Naive thymus-derived CD8-positive, alpha-beta T cell (primary cell): ENCODE results near the gene MTFR1L. TPM values are rescaled to one million over a fixed set of nuclear protein-coding genes. Genes with fewer than 3 reads are reported as not detected.

Experiments used
- ATAC-seq, 2 donors: fragments of 150-1000 bp; cut with Tn5 transposase in 1 of 2; sonication (Bioruptor Pico), chemical (Tn5 transposase) in 1 of 2; 1 replicate in 1 of 2; 2 replicates in 1 of 2; pipeline ENCODE4 v1.10.0; 2021; ENCODE audit warnings: mild to moderate bottlenecking in 2 of 2, moderate library complexity in 2 of 2
- POLR2A ChIA-PET: fragments of 350-600 bp; sonication (Branson Sonifier 250); formaldehyde crosslinking; loops from one replicate; lab custom pipeline; 2021; ENCODE audit warnings: antibody characterized with exemption; lab: Charles Lee
- DNase-seq, 10 donors: peaks; one replicate each; pipeline versions ENCODE4 v3.0.0 to v3.0.0-alpha.2; 2020 to 2022
- H3K27ac Mint-ChIP-seq, 10 donors: one replicate each; pipeline ENCODE4 v1.8.0; 2020 to 2022; ENCODE audit warnings: mild to moderate bottlenecking in 10 of 10, mixed read lengths in 10 of 10, moderate library complexity in 4 of 10, inconsistent platforms in 1 of 10
- H3K27me3 Mint-ChIP-seq, 5 donors: one replicate each; pipeline ENCODE4 v1.8.0; 2021 to 2022; ENCODE audit warnings: mixed read lengths in 5 of 5
- H3K36me3 Mint-ChIP-seq, 3 donors: one replicate each; pipeline ENCODE4 v1.8.0; 2020 to 2022; ENCODE audit warnings: mixed read lengths in 3 of 3, mild to moderate bottlenecking in 2 of 3, inconsistent platforms in 1 of 3
- H3K4me1 Mint-ChIP-seq, 4 donors: one replicate each; pipeline ENCODE4 v1.8.0; 2021 to 2022; ENCODE audit warnings: mixed read lengths in 4 of 4
- H3K4me3 Mint-ChIP-seq, 10 donors: one replicate each; pipeline ENCODE4 v1.8.0; 2020 to 2022; ENCODE audit warnings: mild to moderate bottlenecking in 10 of 10, mixed read lengths in 10 of 10, moderate library complexity in 6 of 10, inconsistent platforms in 1 of 10
- H3K9me3 Mint-ChIP-seq, 9 donors: one replicate each; pipeline ENCODE4 v1.8.0; 2020 to 2022; ENCODE audit warnings: mixed read lengths in 9 of 9, mild to moderate bottlenecking in 3 of 9, inconsistent platforms in 1 of 9, moderate library complexity in 1 of 9
- polyA plus RNA-seq, 3 donors: library from polyadenylated mRNA; unstranded; fragments of 300-500 nt; fragmentation: Illumina TruSeq; gene quantifications; one replicate each; pipeline ENCODE4 v1.2.3, GENCODE V29; 2021
- total RNA-seq, 8 experiments: library from RNA in 2 of 8; stranded (reverse) in 2 of 8; gene quantifications; one replicate each; pipeline ENCODE4 v1.2.3 and lab custom pipeline; 2021 to 2026

MTFR1L gene
- total and polyA plus RNA-seq, 5 experiments from 2014 or later, result 34.3 to 56.4 (median 42.6) TPM

DNA sequence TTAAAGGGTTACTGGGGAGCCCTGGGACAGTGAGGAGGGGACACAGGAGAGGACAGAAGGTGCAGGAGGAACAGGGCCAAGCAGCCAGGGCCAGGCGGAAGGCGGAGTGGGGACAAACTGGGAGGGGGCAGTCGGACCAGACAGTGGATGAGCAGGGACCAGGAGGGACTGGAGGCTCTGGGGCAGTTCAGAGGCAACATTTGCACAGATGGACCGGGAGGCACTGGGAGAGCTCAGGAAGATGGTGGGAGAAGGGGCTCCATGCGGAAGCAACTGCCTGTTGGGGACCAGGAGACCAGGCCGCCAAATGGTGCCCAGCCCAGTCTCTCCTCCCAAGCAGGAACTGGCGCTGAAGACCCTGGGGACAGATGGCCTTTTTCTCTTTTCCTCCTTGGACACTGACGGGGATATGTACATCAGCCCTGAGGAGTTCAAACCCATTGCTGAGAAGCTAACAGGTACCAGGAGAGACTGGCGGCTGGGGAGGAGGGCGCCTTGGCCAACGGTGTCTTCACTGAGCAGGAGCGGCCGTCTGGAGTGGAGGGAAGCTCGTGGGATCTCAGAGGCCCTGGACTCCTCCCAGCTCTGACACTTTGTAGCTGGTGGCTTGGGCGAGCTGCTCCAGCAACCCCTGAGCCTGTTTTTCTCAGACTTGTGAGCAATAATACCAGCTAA lies 18.9 kb upstream of the MTFR1L start:
- peaks cover 0 to 2% (median 0%) of the 10 kb centered on the region in 9 donors for H3K9me3 Mint-ChIP-seq
- DNase-seq (no peak), ATAC-seq (no peak)
- H3K36me3 Mint-ChIP-seq, result peaks cover 0 to 8% (median 5%) of the 10 kb centered on the region in 3 donors
- POLR2A ChIA-PET, result interaction anchor here (0.6 to 3.3 kb wide), 10 partner anchors 9 to 875 kb away, joined by 3 to 13 read pairs (median 8); partner anchors contain the start of gene MTFR1L
- peaks cover 39 to 78% (median 75%) of the 10 kb centered on the region in 4 donors for H3K4me1 Mint-ChIP-seq
- H3K27ac Mint-ChIP-seq, result peak overlapping the region; percentile 16 to 92 (median 80)
- H3K27me3 Mint-ChIP-seq, result peaks cover 0 to 2% (median 0%) of the 10 kb centered on the region in 5 donors
- peak overlapping the region; percentile 75 to 90 (median 79) for H3K4me3 Mint-ChIP-seq

DNA sequence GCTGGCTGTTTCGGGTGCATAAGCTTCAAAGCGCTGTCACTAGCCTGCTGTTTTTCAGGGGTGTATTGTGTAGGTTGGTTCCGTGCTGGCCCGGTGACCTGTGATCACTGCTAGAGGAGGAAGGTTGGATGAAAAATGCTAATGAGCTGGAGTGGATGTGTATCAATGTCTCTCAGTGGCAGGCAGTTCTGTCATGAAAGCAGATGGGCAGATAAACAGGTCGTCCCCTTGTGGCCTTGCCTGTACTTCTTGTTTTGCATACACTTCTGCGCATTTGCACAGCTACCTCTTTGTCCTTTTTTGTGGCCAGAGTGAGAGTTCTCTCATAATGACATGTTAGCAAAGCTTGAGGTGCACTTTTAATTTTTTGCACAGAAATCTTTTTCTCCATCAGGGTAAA lies 16.8 kb upstream of the MTFR1L start:
- DNase-seq (peak in 1 of 10 donors; percentile 41), ATAC-seq (peak in 1 of 2 donors; percentile 51)
- peak overlapping the region; percentile 6 to 66 (median 53) for H3K4me3 Mint-ChIP-seq
- H3K36me3 Mint-ChIP-seq, result peaks cover 0 to 22% (median 9%) of the 10 kb centered on the region in 3 donors
- no peaks in the 10 kb centered on the region for H3K27me3 Mint-ChIP-seq
- POLR2A ChIA-PET, result interaction anchor here (0.6 to 1.7 kb wide), 4 partner anchors 24 to 236 kb away, joined by 3 to 4 read pairs (median 4); no protein-coding TSS in a partner anchor
- peak overlapping the region in 9 of 10 donors; percentile 1 to 67 (median 43) for H3K27ac Mint-ChIP-seq
- peaks cover 30 to 64% (median 57%) of the 10 kb centered on the region in 4 donors for H3K4me1 Mint-ChIP-seq
- H3K9me3 Mint-ChIP-seq, result no peaks in the 10 kb centered on the region

DNA sequence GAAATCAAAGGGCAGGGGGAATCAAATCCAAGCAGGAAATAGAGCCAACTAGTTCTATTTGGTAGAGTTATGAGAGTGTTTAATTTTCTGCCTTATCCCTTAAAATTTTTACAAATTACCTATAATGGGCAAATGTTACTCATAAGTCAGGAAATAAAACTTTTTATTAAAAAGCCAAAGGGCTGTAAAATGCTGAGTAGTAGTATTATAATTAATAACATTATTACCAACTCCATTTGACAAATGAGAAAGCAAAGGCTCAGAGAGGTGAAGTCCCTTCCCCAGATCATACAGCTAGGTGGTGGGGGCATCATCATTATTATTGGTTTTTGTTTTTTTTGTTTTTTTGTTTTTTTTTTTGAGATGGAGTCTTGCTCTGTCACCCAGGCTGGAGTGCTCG lies 16.4 kb upstream of the MTFR1L start:
- no peaks in the 10 kb centered on the region for H3K9me3 Mint-ChIP-seq
- peak overlapping the region in 4 of 10 donors; percentile 1 to 64 (median 38) for H3K27ac Mint-ChIP-seq
- DNase-seq (no peak), ATAC-seq (no peak)
- peaks cover 27 to 59% (median 53%) of the 10 kb centered on the region in 4 donors for H3K4me1 Mint-ChIP-seq
- peaks cover 0 to 22% (median 9%) of the 10 kb centered on the region in 3 donors for H3K36me3 Mint-ChIP-seq
- peak overlapping the region in 5 of 10 donors; percentile 30 to 66 (median 60) for H3K4me3 Mint-ChIP-seq
- POLR2A ChIA-PET, result interaction anchor here (0.6 to 1.7 kb wide), 6 partner anchors 11 to 236 kb away, joined by 3 to 4 read pairs (median 3); no protein-coding TSS in a partner anchor
- no peaks in the 10 kb centered on the region for H3K27me3 Mint-ChIP-seq

GRCh38 chr1:25804244-25804963 lies 15.3 kb upstream of the MTFR1L start:
- Mint-ChIP-seq H3K36me3 (peaks cover 0 to 30% (median 9%) of the 10 kb centered on the region in 3 donors), H3K27me3 (no peaks in the 10 kb centered on the region), H3K4me1 (peaks cover 26 to 52% (median 43%) of the 10 kb centered on the region in 4 donors), H3K27ac (peak overlapping the region in 3 of 10 donors; percentile 7 to 70 (median 60)), H3K9me3 (no peaks in the 10 kb centered on the region), H3K4me3 (no peak overlapping the region)
- POLR2A ChIA-PET, result interaction anchor here (0.7 to 1.6 kb wide), 4 partner anchors 10 to 300 kb away, joined by 3 to 6 read pairs (median 4); no protein-coding TSS in a partner anchor
- DNase-seq (no peak), ATAC-seq (no peak)

DNA sequence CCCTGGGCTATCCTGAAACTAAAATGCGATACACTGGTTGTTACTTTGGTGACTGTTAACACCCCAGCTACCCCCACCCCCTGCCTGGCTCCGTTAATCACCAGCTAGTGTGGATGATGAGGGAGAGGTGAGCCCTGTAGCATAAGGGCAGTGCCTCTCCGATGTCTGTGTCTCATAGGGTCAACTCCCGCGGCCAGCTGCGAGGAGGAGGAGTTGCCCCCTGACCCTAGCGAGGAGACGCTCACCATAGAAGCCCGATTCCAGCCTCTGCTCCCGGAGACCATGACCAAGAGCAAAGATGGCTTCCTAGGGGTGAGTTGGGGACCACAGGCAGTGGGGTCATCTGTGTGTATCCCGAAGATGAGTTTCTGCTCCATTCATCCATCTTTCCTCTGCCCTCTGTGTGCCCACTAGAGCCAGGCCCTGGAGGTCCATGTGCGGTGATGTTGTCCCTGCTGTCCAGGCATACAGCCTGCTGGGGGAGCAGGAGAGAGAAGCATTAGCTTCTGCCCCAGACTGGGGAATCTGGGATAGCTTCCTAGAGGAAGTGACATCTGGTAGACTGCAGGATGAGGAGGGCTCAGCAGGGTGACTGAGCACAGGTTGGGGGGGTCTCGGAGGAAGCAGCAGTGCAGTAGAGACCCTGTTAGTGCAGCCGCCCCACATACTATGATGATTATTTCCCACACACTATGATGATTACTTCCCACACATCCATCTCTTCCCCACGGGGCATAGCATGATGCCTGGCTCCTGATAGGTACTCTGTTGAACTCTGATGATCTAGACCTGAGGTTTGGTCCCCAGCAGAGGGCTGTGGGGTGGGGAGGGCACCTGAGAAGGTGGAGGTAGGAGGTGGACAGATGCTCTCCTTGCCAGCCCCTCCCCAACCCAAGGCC lies 14.5 kb upstream of the MTFR1L start:
- no peaks in the 10 kb centered on the region for H3K27me3 Mint-ChIP-seq
- H3K36me3 Mint-ChIP-seq, result peaks cover 0 to 30% (median 9%) of the 10 kb centered on the region in 3 donors
- H3K9me3 Mint-ChIP-seq, result no peaks in the 10 kb centered on the region
- POLR2A ChIA-PET, result interaction anchor here (0.7 kb wide), 1 partner anchor 301 kb away, joined by 6 read pairs; no protein-coding TSS in a partner anchor
- no peak for DNase-seq
- peaks cover 23 to 48% (median 39%) of the 10 kb centered on the region in 4 donors for H3K4me1 Mint-ChIP-seq
- no peak for ATAC-seq
- no peak overlapping the region for H3K4me3 Mint-ChIP-seq
- H3K27ac Mint-ChIP-seq, result peak overlapping the region in 5 of 10 donors; percentile 12 to 82 (median 52)

DNA sequence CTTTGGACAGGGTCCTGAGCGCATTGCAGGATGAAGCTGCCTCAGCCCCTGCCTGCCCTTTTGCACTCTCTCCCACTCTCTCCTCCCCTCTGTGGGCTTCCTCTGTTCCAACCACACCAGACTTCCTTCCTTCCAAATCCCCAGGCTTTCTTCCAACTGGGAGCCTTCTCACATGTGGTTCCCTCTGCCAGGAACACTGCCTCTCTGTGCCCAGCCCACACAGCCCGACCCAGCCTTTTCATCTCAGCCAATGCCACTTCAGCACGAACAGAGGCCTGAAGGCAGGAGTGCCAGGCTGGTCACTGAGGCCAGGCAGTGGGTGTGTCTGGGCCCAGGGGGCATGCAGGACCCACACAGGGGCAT lies 13.9 kb upstream of the MTFR1L start:
- H3K4me1 Mint-ChIP-seq, result peaks cover 23 to 49% (median 38%) of the 10 kb centered on the region in 4 donors
- POLR2A ChIA-PET, result no interaction called here
- no peak overlapping the region for H3K4me3 Mint-ChIP-seq
- no peaks in the 10 kb centered on the region for H3K27me3 Mint-ChIP-seq
- H3K9me3 Mint-ChIP-seq, result no peaks in the 10 kb centered on the region
- H3K36me3 Mint-ChIP-seq, result peaks cover 0 to 30% (median 9%) of the 10 kb centered on the region in 3 donors
- DNase-seq, result no peak
- no peak for ATAC-seq
- peak overlapping the region in 5 of 10 donors; percentile 35 to 69 (median 48) for H3K27ac Mint-ChIP-seq

DNA sequence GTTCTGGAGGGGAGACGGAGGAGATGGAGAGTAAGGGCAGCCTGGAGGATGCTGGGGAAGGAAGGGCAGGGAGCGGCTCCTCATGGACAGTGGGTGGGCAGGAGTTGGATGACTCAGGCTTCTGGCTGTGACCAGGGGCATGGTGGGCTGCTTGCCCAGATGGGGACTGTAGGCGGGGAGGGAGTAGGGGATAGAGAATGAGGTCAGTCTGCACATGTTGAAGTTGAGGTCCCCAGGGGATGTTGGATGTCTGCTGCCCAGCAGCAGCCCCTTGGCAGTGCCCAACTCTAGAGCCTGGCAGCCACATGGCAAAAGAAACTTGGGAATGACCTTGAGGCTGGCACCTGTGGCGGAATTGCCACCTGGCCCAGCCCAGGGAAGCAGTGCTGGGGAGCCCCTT lies 13.3 kb upstream of the MTFR1L start:
- Mint-ChIP-seq H3K9me3 (no peaks in the 10 kb centered on the region), H3K4me3 (no peak overlapping the region), H3K27ac (peak overlapping the region in 2 of 10 donors; percentile 13 to 48), H3K27me3 (no peaks in the 10 kb centered on the region), H3K36me3 (peaks cover 0 to 30% (median 9%) of the 10 kb centered on the region in 3 donors), H3K4me1 (peaks cover 22 to 49% (median 35%) of the 10 kb centered on the region in 4 donors)
- ATAC-seq (no peak), DNase-seq (no peak)
- POLR2A ChIA-PET, result no interaction called here

DNA sequence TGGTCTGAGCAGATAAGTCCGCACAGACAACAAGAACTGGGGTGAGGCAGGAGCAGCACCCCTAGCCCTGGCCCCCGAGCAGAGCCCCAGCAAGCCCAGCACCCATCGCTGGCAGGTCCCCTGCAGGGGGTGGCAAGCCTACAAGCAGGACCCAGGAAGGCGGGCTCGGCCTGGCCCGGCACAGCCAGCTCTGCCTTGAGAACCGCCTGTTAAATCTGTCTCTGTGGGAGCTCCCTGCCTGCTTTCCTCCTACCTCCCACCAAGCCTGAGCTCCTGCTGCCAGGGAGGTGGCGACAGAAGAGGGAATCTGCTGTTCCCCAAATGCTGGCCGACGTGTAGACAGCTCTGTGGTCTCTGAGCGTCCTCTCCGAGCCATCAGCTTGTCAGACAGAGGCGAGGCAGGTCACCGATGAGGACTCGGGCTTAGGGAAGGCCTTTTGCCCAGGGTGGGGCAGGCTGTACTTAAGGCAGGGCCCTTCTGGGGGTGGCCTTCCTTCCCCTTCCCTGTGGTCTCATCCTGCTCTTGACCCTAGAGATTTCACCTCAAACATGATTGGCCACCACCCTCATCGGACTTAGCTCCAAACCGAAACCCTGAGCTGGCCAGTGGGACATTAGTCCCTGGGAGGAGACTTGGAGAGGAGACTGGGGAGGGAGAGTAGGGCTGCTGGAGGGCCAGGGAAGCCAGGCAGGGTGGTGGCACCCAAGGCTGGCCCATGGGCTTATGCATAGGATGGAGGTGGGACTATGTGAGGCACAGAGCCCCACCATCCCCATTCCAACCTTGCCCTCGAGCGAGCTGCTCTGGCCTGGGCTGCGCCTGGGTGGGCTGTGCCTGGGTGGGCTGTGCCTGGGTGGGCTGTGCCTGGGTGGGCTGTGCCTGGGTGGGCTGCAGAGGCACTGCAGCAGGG lies 12.0 kb upstream of the MTFR1L start:
- no peaks in the 10 kb centered on the region for H3K9me3 Mint-ChIP-seq
- DNase-seq (no peak), ATAC-seq (no peak)
- H3K27me3 Mint-ChIP-seq, result no peaks in the 10 kb centered on the region
- POLR2A ChIA-PET, result interaction anchor here (1.1 to 1.4 kb wide), 2 partner anchors 212 to 266 kb away, joined by 3 read pairs; no protein-coding TSS in a partner anchor
- H3K4me3 Mint-ChIP-seq, result no peak overlapping the region
- peaks cover 14 to 37% (median 25%) of the 10 kb centered on the region in 4 donors for H3K4me1 Mint-ChIP-seq
- peaks cover 0 to 30% (median 9%) of the 10 kb centered on the region in 3 donors for H3K36me3 Mint-ChIP-seq
- peak overlapping the region in 2 of 10 donors; percentile 9 to 27 for H3K27ac Mint-ChIP-seq

- H3K27ac Mint-ChIP-seq, result peak overlapping the region in 1 of 10 donors; percentile 37
These were observed 11.1 kb upstream of the MTFR1L start for GRCh38 chr1:25808481-25809244.

GRCh38 chr1:25809283-25809926 lies 10.3 kb upstream of the MTFR1L start:
- no peak for DNase-seq
- Mint-ChIP-seq H3K27ac (peak overlapping the region in 3 of 10 donors; percentile 37 to 78 (median 73)), H3K36me3 (peaks cover 0 to 30% (median 14%) of the 10 kb centered on the region in 3 donors), H3K27me3 (no peaks in the 10 kb centered on the region), H3K9me3 (no peaks in the 10 kb centered on the region), H3K4me1 (peaks cover 3 to 27% (median 18%) of the 10 kb centered on the region in 4 donors), H3K4me3 (peak overlapping the region in 1 of 10 donors; percentile 20)
- POLR2A ChIA-PET, result interaction anchor here (0.8 to 4.3 kb wide), 8 partner anchors 9 to 577 kb away, joined by 3 to 22 read pairs (median 4); partner anchors contain the start of genes MTFR1L, SELENON and SYF2
- ATAC-seq, result no peak

More at GRCh38 chr1:25808481-25809244, 11.1 kb upstream of the MTFR1L start:
- Mint-ChIP-seq H3K4me3 (no peak overlapping the region), H3K27me3 (no peaks in the 10 kb centered on the region), H3K9me3 (no peaks in the 10 kb centered on the region), H3K36me3 (peaks cover 0 to 30% (median 9%) of the 10 kb centered on the region in 3 donors), H3K4me1 (peaks cover 8 to 32% (median 20%) of the 10 kb centered on the region in 4 donors)
- DNase-seq (no peak), ATAC-seq (no peak)
- POLR2A ChIA-PET, result interaction anchor here (0.7 to 4.3 kb wide), 9 partner anchors 8 to 576 kb away, joined by 3 to 22 read pairs (median 3); partner anchors contain the start of genes SELENON and SYF2
